A673 (cell line): ENCODE data around the gene SFT2D1. TPM values are rescaled to one million over a fixed set of nuclear protein-coding genes. Genes with fewer than 3 reads are reported as not detected.
"Not testable (repeated sequence)": the region's sequence is repeated elsewhere in the genome, so short reads cannot be mapped to it uniquely, and the experiment has no call there.

Experiments
- BruUV-seq: library from RNA; stranded (reverse); fragments of 400-500 nt; replicated peaks from 2 replicates; lab custom pipeline; 2021; lab: Mats Ljungman, UMichigan
- CTCF ChIA-PET: fragments of 300-600 bp; sonication (Branson Sonifier 250); formaldehyde crosslinking; loops from one replicate; lab custom pipeline; 2022; ENCODE audit warnings: antibody characterized with exemption; lab: Charles Lee
- POLR2A ChIA-PET: fragments of 300-600 bp; sonication (Branson Sonifier 250); formaldehyde crosslinking; loops from one replicate; lab custom pipeline; 2022; ENCODE audit warnings: antibody characterized with exemption; ENCODE audit not compliant: low non-redundant PET; lab: Charles Lee
- DNase-seq: peaks from one replicate; pipeline ENCODE4 v3.0.0-alpha.2; 2015; ENCODE audit warnings: low spot score
- H3K27ac ChIP-seq: fragments of 200-600 bp; sonication (generic); 2 replicates; pipeline ENCODE4 v1.5.1; 2016; ENCODE audit warnings: mixed run types, low read depth, mild to moderate bottlenecking, mixed read lengths, antibody characterized with exemption, low read length; ENCODE audit not compliant: poor library complexity, severe bottlenecking
- H3K27me3 ChIP-seq: fragments of 200-600 bp; sonication (generic); replicated peaks from 2 replicates; pipeline ENCODE4 v1.6.1; 2017; ENCODE audit warnings: mixed run types, low read depth, mild to moderate bottlenecking, mixed read lengths, antibody characterized with exemption, low read length; ENCODE audit not compliant: insufficient read depth, poor library complexity
- H3K36me3 ChIP-seq: fragments of 200-600 bp; sonication (generic); 2 replicates; pipeline ENCODE4 v1.6.1; 2016; ENCODE audit warnings: mixed run types, mild to moderate bottlenecking, mixed read lengths, antibody characterized with exemption, low read length; ENCODE audit not compliant: insufficient read depth, poor library complexity, severe bottlenecking
- H3K4me1 ChIP-seq: fragments of 200-600 bp; sonication (generic); 2 replicates; pipeline ENCODE4 v1.6.1; 2017; ENCODE audit warnings: mixed run types, mild to moderate bottlenecking, mixed read lengths, antibody characterized with exemption, low read length; ENCODE audit not compliant: insufficient read depth, poor library complexity, severe bottlenecking
- H3K4me3 ChIP-seq: fragments of 200-600 bp; sonication (generic); 2 replicates; pipeline ENCODE4 v1.5.1; 2016; ENCODE audit warnings: low read depth, mixed run types, mild to moderate bottlenecking, mixed read lengths, low read length; ENCODE audit not compliant: poor library complexity, severe bottlenecking
- H3K9me3 ChIP-seq: fragments of 200-600 bp; sonication (generic); 2 replicates; pipeline ENCODE4 v1.6.1; 2016; ENCODE audit warnings: mixed run types, low read depth, mild to moderate bottlenecking, mixed read lengths, antibody characterized with exemption, low read length; ENCODE audit not compliant: poor library complexity, severe bottlenecking
- CTCF ChIP-seq: fragments of 300-800, 200-600 bp; sonication (generic); conservative IDR thresholded peaks from 2 replicates; pipeline ENCODE4 v1.5.1; 2017; ENCODE audit warnings: low read depth, mild to moderate bottlenecking, antibody characterized with exemption, low read length, moderate library complexity, mixed read lengths
- EZH2 ChIP-seq: fragments of 200-600 bp; sonication (generic); IDR thresholded peaks from 2 replicates; pipeline ENCODE4 v1.6.1; 2017; ENCODE audit warnings: borderline replicate concordance, low read depth, mild to moderate bottlenecking, mixed read lengths, antibody characterized with exemption, low read length; ENCODE audit not compliant: poor library complexity, severe bottlenecking
- intact Hi-C: fragments of 100-400 bp; cut with micrococcal nuclease; formaldehyde crosslinking; loops from one replicate; pipeline ENCODE4 v1.10.0; 2022; ENCODE audit not compliant: unreplicated experiment
- total RNA-seq: library from RNA; stranded (reverse); gene quantifications from 2 replicates; pipeline ENCODE4 v1.2.3, GENCODE V29; 2021

The SFT2D1 gene
- total RNA-seq, 1 experiment from 2014 or later: 62.0 TPM

GRCh38 chr6:166383802-166384363 is 41.5 kb upstream of the SFT2D1 start:
- H3K27me3 ChIP-seq, H3K4me1 ChIP-seq, DNase-seq, H3K9me3 ChIP-seq, CTCF ChIA-PET, POLR2A ChIA-PET, H3K36me3 ChIP-seq: not testable (repeated sequence)
- peak overlapping the region; percentile 86 for H3K4me3 ChIP-seq
- peak overlapping the region; percentile 89 for H3K27ac ChIP-seq
- TF ChIP-seq CTCF: peak; percentile 31; the same call in 1 of the 2 replicates
- intact Hi-C loops: loop anchor here (5.0 kb wide), 2 partner anchors 42 to 107 kb away; partner anchors contain the start of gene SFT2D1
- BruUV-seq: TSS peak; percentile 63

GRCh38 chr6:166382933-166383801 is 40.8 kb upstream of the SFT2D1 start, which contains the start of gene MPC1:
MPC1 (minus strand) TSS chr6:166382940; CDS start chr6:166382876, 64 bp downstream.
- intact Hi-C loops: loop anchor here (5.0 kb wide), 2 partner anchors 41 to 106 kb away; partner anchors contain the start of gene SFT2D1
- Histone ChIP-seq H3K27me3 (no peaks in the 10 kb centered on the region), H3K36me3 (no peaks in the 10 kb centered on the region), H3K27ac (peak within 1 kb of the TSS; percentile 89), H3K4me1 (peaks cover 4% of the 10 kb centered on the region), H3K9me3 (no peaks in the 10 kb centered on the region), H3K4me3 (peak within 1 kb of the TSS; percentile 86)
- POLR2A ChIA-PET: no interaction called here
- peak; percentile 98 for DNase-seq
- no TSS peak for BruUV-seq
- TF ChIP-seq EZH2: no peak
- TF ChIP-seq CTCF: no peak
- CTCF ChIA-PET: no interaction called here

- no TSS peak for BruUV-seq
- peak overlapping the region; percentile 89 for H3K27ac ChIP-seq
- DNase-seq: no peak
These were observed 40.2 kb upstream of the SFT2D1 start for GRCh38 chr6:166382500-166382932.

More at GRCh38 chr6:166382500-166382932, 40.2 kb upstream of the SFT2D1 start:
- TF ChIP-seq EZH2 (no peak), CTCF (no peak)
- POLR2A ChIA-PET: no interaction called here
- Histone ChIP-seq H3K9me3 (no peaks in the 10 kb centered on the region), H3K36me3 (no peaks in the 10 kb centered on the region), H3K4me3 (peak overlapping the region; percentile 86), H3K4me1 (peaks cover 4% of the 10 kb centered on the region), H3K27me3 (no peaks in the 10 kb centered on the region)
- CTCF ChIA-PET: no interaction called here
- intact Hi-C loops: loop anchor here (5.0 kb wide), 2 partner anchors 40 to 105 kb away; partner anchors contain the start of gene SFT2D1
